PC-9 (cell line): ENCODE data around the gene KRTAP10-3. TPM values are rescaled to one million over a fixed set of nuclear protein-coding genes. Genes with fewer than 3 reads are reported as not detected.

Experiments
- BruUV-seq: library from RNA; stranded (reverse); fragments of 400-500 nt; replicated peaks from 2 replicates; lab custom pipeline; 2021; lab: Mats Ljungman, UMichigan
- CTCF ChIA-PET: fragments of 300-600 bp; sonication (Branson Sonifier 250); formaldehyde crosslinking; loops from one replicate; lab custom pipeline; 2022; ENCODE audit warnings: antibody characterized with exemption; lab: Charles Lee
- POLR2A ChIA-PET: fragments of 300-600 bp; sonication (Branson Sonifier 250); formaldehyde crosslinking; loops from one replicate; lab custom pipeline; 2022; ENCODE audit warnings: antibody characterized with exemption; ENCODE audit not compliant: unreplicated experiment; lab: Charles Lee
- DNase-seq, 2 experiments: peaks; one replicate each; pipeline versions ENCODE4 v3.0.0 to v3.0.0-alpha.2; 2015 to 2022; ENCODE audit warnings: mixed read lengths in 1 of 2
- H2AFZ ChIP-seq: fragments of 200-600 bp; sonication (generic); 2 replicates; pipeline ENCODE4 v1.8.1; 2017; ENCODE audit warnings: antibody characterized with exemption
- H3F3A ChIP-seq: fragments of 200-600 bp; sonication (generic); 2 replicates; pipeline ENCODE4 v1.8.1; 2017; ENCODE audit warnings: antibody characterized with exemption, mild to moderate bottlenecking, low read depth; ENCODE audit not compliant: insufficient read depth
- H3K27ac ChIP-seq: fragments of 200-600 bp; sonication (generic); 2 replicates; pipeline ENCODE4 v1.6.1; 2016; ENCODE audit warnings: mixed run types
- H3K27me3 ChIP-seq: fragments of 200-600 bp; sonication (generic); 2 replicates; pipeline ENCODE4 v1.6.1; 2016; ENCODE audit warnings: low read depth, mixed run types; ENCODE audit not compliant: insufficient read depth
- H3K36me3 ChIP-seq: fragments of 200-600 bp; sonication (generic); 2 replicates; pipeline ENCODE4 v1.6.1; 2016; ENCODE audit warnings: low read depth, mixed run types
- H3K4me1 ChIP-seq: fragments of 200-600 bp; sonication (generic); replicated peaks from 2 replicates; pipeline ENCODE4 v1.6.1; 2016; ENCODE audit warnings: mixed run types; ENCODE audit not compliant: insufficient read depth
- H3K4me2 ChIP-seq: fragments of 200-600 bp; sonication (generic); 2 replicates; pipeline ENCODE4 v1.6.1; 2017; ENCODE audit warnings: mixed run types
- H3K4me3 ChIP-seq: fragments of 200-600 bp; sonication (generic); 2 replicates; pipeline ENCODE4 v1.6.1; 2016; ENCODE audit warnings: mixed run types
- H3K79me2 ChIP-seq: fragments of 200-600 bp; sonication (generic); 2 replicates; pipeline ENCODE4 v1.6.1; 2017; ENCODE audit warnings: low read depth, mixed run types
- H3K9me2 ChIP-seq: fragments of 200-600 bp; sonication (generic); 2 replicates; pipeline ENCODE4 v1.8.1; 2017; ENCODE audit warnings: mild to moderate bottlenecking; ENCODE audit not compliant: insufficient read depth
- H3K9me3 ChIP-seq: fragments of 200-600 bp; sonication (generic); 2 replicates; pipeline ENCODE4 v1.8.1; 2016; ENCODE audit warnings: low read depth; ENCODE audit not compliant: insufficient read depth
- H4K20me1 ChIP-seq: fragments of 200-600 bp; sonication (generic); 2 replicates; pipeline ENCODE4 v1.8.1; 2017; ENCODE audit not compliant: insufficient read depth
- CTCF ChIP-seq: fragments of 200-600 bp; sonication (generic); conservative IDR thresholded peaks from 2 replicates; pipeline ENCODE4 v1.6.1; 2017; ENCODE audit warnings: mixed run types, antibody characterized with exemption, mild to moderate bottlenecking, moderate library complexity
- EZH2 ChIP-seq: fragments of 200-600 bp; sonication (generic); IDR thresholded peaks from 2 replicates; pipeline ENCODE4 v1.8.0; 2017; ENCODE audit warnings: antibody characterized with exemption, low read depth
- intact Hi-C: fragments of 100-400 bp; cut with micrococcal nuclease; formaldehyde crosslinking; loops from one replicate; pipeline ENCODE4 v1.10.0; 2022; ENCODE audit not compliant: unreplicated experiment
- total RNA-seq: library from RNA; stranded (reverse); gene quantifications from 2 replicates; pipeline ENCODE4 v1.2.3, GENCODE V29; 2021

KRTAP10-3 gene
- total RNA-seq, 1 experiment from 2014 or later: not detected

GRCh38 chr21:44579056-44579832 lies 20.6 kb upstream of the KRTAP10-3 start:
- peaks cover 29% of the 10 kb centered on the region for H3K27me3 ChIP-seq
- no peak overlapping the region for H3K4me2 ChIP-seq
- H3K4me1 ChIP-seq: no peaks in the 10 kb centered on the region
- H3K9me3 ChIP-seq: no peaks in the 10 kb centered on the region
- CTCF ChIA-PET: no interaction called here
- no peak for TF ChIP-seq CTCF
- no peak for TF ChIP-seq EZH2
- no peaks in the 10 kb centered on the region for H3K9me2 ChIP-seq
- DNase-seq: no peak
- no peak overlapping the region for H3K4me3 ChIP-seq
- POLR2A ChIA-PET: no interaction called here
- no peaks in the 10 kb centered on the region for H3K79me2 ChIP-seq
- intact Hi-C loops: no loop called here
- H4K20me1 ChIP-seq: no peaks in the 10 kb centered on the region
- H3K27ac ChIP-seq: no peak overlapping the region
- H3F3A ChIP-seq: no peaks in the 10 kb centered on the region
- H2AFZ ChIP-seq: no peak overlapping the region
- H3K36me3 ChIP-seq: no peaks in the 10 kb centered on the region
- no TSS peak for BruUV-seq

- Histone ChIP-seq H3K27ac (no peak overlapping the region), H3K79me2 (no peaks in the 10 kb centered on the region), H3K9me3 (no peaks in the 10 kb centered on the region), H3K27me3 (peaks cover 31% of the 10 kb centered on the region), H3F3A (no peaks in the 10 kb centered on the region), H3K4me1 (no peaks in the 10 kb centered on the region), H3K4me3 (no peak overlapping the region), H3K4me2 (no peak overlapping the region), H2AFZ (no peak overlapping the region), H3K36me3 (no peaks in the 10 kb centered on the region), H4K20me1 (no peaks in the 10 kb centered on the region), H3K9me2 (no peaks in the 10 kb centered on the region)
- intact Hi-C loops: no loop called here
- TF ChIP-seq EZH2 (no peak), CTCF (no peak)
- CTCF ChIA-PET: no interaction called here
- DNase-seq: no peak
- POLR2A ChIA-PET: no interaction called here
- BruUV-seq: no TSS peak
These were observed 19.9 kb upstream of the KRTAP10-3 start for GRCh38 chr21:44578371-44579055.

GRCh38 chr21:44576025-44576420 lies 17.4 kb upstream of the KRTAP10-3 start:
- H3K9me2 ChIP-seq: no peaks in the 10 kb centered on the region
- no TSS peak for BruUV-seq
- no peaks in the 10 kb centered on the region for H3K79me2 ChIP-seq
- H3K4me2 ChIP-seq: no peak overlapping the region
- no peaks in the 10 kb centered on the region for H3K9me3 ChIP-seq
- peaks cover 47% of the 10 kb centered on the region for H3K27me3 ChIP-seq
- no peak overlapping the region for H2AFZ ChIP-seq
- no peak for TF ChIP-seq CTCF
- no peak for TF ChIP-seq EZH2
- H3K27ac ChIP-seq: no peak overlapping the region
- POLR2A ChIA-PET: no interaction called here
- CTCF ChIA-PET: no interaction called here
- no peak for DNase-seq
- no peaks in the 10 kb centered on the region for H4K20me1 ChIP-seq
- H3K36me3 ChIP-seq: no peaks in the 10 kb centered on the region
- H3K4me1 ChIP-seq: no peaks in the 10 kb centered on the region
- intact Hi-C loops: no loop called here
- no peaks in the 10 kb centered on the region for H3F3A ChIP-seq
- H3K4me3 ChIP-seq: no peak overlapping the region
